Large intestine (tissue), 3 donors: ENCODE measurements around the gene TMC3. TPM values are rescaled to one million over a fixed set of nuclear protein-coding genes. Genes with fewer than 3 reads are reported as not detected.

Experiments
- DNase-seq, 2 donors: peaks; one replicate each; pipeline versions ENCODE4 v3.0.0 to v3.0.0-alpha.2; 2013
- H3K27ac ChIP-seq: one replicate; pipeline ENCODE4 v1.5.1; 2013; ENCODE audit warnings: low read length
- H3K27me3 ChIP-seq: 2 replicates; pipeline ENCODE4 v1.6.1; 2013; ENCODE audit warnings: low read length; ENCODE audit not compliant: control insufficient read depth, insufficient read depth
- H3K36me3 ChIP-seq: 2 replicates; pipeline ENCODE4 v1.6.1; 2013; ENCODE audit warnings: low read length; ENCODE audit not compliant: control insufficient read depth, insufficient read depth
- H3K4me1 ChIP-seq: one replicate; pipeline ENCODE4 v1.6.1; 2013; ENCODE audit warnings: low read length; ENCODE audit not compliant: control insufficient read depth, insufficient read depth
- H3K4me3 ChIP-seq: one replicate; pipeline ENCODE4 v1.5.1; 2013; ENCODE audit warnings: low read length
- H3K9me3 ChIP-seq: one replicate; pipeline ENCODE4 v1.6.1; 2013; ENCODE audit warnings: mild to moderate bottlenecking, low read depth, low read length, moderate library complexity; ENCODE audit not compliant: control insufficient read depth
- WGBS: methylation state at CpG from one replicate; pipeline ENCODE4 v1.1.5; 2013; ENCODE audit warnings: low lambda C conversion rate; ENCODE audit not compliant: insufficient coverage; 5-methylcytosine and 5-hydroxymethylcytosine counted together
- polyA plus RNA-seq: library from polyadenylated mRNA; unstranded; fragments of 120-200 nt; gene quantifications from one replicate; pipeline ENCODE4 v1.2.1, GENCODE V29; 2013

Gene TMC3
- polyA plus RNA-seq, 1 donor: 6.2 TPM

GRCh38 chr15:81311752-81312464 lies 62.1 kb downstream of the TMC3 start:
- H3K9me3 ChIP-seq: no peaks in the 10 kb centered on the region
- peaks cover 75% of the 10 kb centered on the region for H3K36me3 ChIP-seq
- no peak for DNase-seq
- WGBS: 92% methylated on average over 2 of the region's 10 CpGs
- no peaks in the 10 kb centered on the region for H3K27me3 ChIP-seq
- H3K4me1 ChIP-seq: no peaks in the 10 kb centered on the region
- H3K27ac ChIP-seq: no peak overlapping the region
- H3K4me3 ChIP-seq: no peak overlapping the region

GRCh38 chr15:81310480-81310879 lies 63.5 kb downstream of the TMC3 start:
- Histone ChIP-seq H3K4me3 (no peak overlapping the region), H3K27ac (no peak overlapping the region), H3K9me3 (no peaks in the 10 kb centered on the region), H3K27me3 (no peaks in the 10 kb centered on the region), H3K4me1 (no peaks in the 10 kb centered on the region), H3K36me3 (peaks cover 68% of the 10 kb centered on the region)
- WGBS: no CpG with 5 or more reads among the region's 5 CpGs
- DNase-seq: no peak

DNA sequence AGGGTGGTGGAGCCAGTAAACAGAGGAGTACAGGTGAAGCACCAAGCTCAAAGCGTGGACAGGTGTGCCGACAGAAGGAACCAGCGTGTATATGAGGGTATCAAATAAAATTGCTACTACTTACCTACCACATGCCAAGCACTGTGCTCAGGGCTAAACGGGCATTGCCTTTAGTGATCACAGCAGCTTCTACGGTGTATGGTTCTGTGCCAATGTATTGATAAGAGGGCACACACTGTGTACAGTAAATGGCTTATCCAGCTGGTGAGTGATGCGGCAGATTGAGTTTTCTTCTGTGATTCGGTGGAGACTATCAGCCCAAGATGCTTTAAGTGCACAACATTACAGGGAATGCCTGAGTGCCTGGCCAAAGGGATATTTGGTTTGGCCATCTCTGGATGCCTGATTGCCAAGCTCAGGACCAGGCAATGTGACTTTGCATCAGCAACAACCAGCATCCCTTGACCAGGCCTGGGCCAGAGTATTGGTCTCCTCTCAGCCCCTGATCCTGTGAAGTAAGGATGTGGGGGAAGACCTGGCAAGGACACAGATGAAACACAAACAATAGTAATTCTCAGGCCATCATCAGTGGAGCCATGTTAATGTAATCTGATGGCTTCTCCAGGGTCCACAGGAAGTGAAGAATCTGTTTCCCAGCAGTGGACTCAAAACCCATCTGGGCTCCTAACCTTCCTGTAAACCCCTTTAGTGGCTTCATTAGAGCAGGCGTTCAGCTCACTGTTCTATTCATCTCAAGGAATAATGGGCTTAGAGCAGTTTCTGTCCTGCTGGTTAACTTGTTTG lies 64.2 kb downstream of the TMC3 start:
- no CpG with 5 or more reads among the region's 8 CpGs for WGBS
- Histone ChIP-seq H3K4me3 (no peak overlapping the region), H3K27ac (no peak overlapping the region), H3K27me3 (no peaks in the 10 kb centered on the region), H3K4me1 (no peaks in the 10 kb centered on the region), H3K36me3 (peaks cover 62% of the 10 kb centered on the region), H3K9me3 (no peaks in the 10 kb centered on the region)
- DNase-seq: no peak

DNA sequence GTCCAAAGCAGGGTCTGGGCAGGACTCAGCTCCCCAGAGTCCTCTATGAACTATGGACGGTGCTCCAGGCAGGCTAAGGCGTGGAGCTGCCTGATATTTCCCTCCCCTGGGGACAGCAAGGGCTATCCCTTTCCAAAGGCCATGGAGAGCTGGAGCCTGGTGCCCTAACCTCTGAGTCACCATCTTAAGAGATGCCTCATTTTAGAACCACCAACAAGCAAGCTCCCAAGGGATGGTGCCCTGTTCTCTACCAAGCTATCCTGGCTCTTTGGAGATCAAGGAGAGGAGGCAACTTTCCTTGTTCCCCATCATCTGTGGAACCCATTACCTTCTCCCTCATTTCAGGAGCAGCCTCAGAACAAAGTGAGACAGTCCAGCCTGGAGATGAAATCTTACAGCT lies 65.8 kb downstream of the TMC3 start:
- H3K9me3 ChIP-seq: no peaks in the 10 kb centered on the region
- no CpG with 5 or more reads among the region's 2 CpGs for WGBS
- no peaks in the 10 kb centered on the region for H3K4me1 ChIP-seq
- DNase-seq: no peak
- H3K36me3 ChIP-seq: peaks cover 53% of the 10 kb centered on the region
- H3K4me3 ChIP-seq: no peak overlapping the region
- H3K27ac ChIP-seq: no peak overlapping the region
- H3K27me3 ChIP-seq: no peaks in the 10 kb centered on the region

DNA sequence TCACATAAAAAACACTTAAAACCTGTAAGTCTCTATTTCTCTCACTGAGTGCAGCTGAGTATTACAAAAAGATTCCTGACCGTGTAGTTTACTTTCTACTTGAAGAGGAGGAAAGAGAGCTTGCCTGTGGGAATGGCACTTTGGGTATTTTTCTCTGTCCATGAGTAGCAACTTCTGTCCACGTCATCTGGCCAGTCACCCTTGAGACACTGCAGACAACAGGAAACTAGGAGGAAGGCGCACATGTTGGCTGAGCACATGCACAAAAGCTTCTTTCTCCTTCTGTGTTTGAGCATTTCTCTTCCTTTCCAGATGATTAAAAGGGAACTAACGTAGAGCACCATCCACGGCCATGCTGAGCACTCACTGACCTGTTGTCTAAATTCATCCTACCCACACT lies 69.8 kb downstream of the TMC3 start:
- H3K4me3 ChIP-seq: no peak overlapping the region
- H3K36me3 ChIP-seq: peaks cover 18% of the 10 kb centered on the region
- DNase-seq: no peak
- 80% methylated on average over 1 of the region's 5 CpGs for WGBS
- H3K27me3 ChIP-seq: no peaks in the 10 kb centered on the region
- no peak overlapping the region for H3K27ac ChIP-seq
- no peaks in the 10 kb centered on the region for H3K4me1 ChIP-seq
- no peaks in the 10 kb centered on the region for H3K9me3 ChIP-seq

GRCh38 chr15:81303244-81304225 lies 70.5 kb downstream of the TMC3 start:
- no peak overlapping the region for H3K4me3 ChIP-seq
- H3K36me3 ChIP-seq: peaks cover 14% of the 10 kb centered on the region
- H3K27ac ChIP-seq: no peak overlapping the region
- no peaks in the 10 kb centered on the region for H3K9me3 ChIP-seq
- WGBS: 83% methylated on average over 1 of the region's 9 CpGs
- H3K27me3 ChIP-seq: no peaks in the 10 kb centered on the region
- no peaks in the 10 kb centered on the region for H3K4me1 ChIP-seq
- DNase-seq: no peak

GRCh38 chr15:81302701-81303109 lies 71.3 kb downstream of the TMC3 start:
- no peak for DNase-seq
- no peaks in the 10 kb centered on the region for H3K27me3 ChIP-seq
- H3K9me3 ChIP-seq: no peaks in the 10 kb centered on the region
- no peak overlapping the region for H3K4me3 ChIP-seq
- no peaks in the 10 kb centered on the region for H3K4me1 ChIP-seq
- no CpG with 5 or more reads among the region's 6 CpGs for WGBS
- peaks cover 11% of the 10 kb centered on the region for H3K36me3 ChIP-seq
- H3K27ac ChIP-seq: no peak overlapping the region

DNA sequence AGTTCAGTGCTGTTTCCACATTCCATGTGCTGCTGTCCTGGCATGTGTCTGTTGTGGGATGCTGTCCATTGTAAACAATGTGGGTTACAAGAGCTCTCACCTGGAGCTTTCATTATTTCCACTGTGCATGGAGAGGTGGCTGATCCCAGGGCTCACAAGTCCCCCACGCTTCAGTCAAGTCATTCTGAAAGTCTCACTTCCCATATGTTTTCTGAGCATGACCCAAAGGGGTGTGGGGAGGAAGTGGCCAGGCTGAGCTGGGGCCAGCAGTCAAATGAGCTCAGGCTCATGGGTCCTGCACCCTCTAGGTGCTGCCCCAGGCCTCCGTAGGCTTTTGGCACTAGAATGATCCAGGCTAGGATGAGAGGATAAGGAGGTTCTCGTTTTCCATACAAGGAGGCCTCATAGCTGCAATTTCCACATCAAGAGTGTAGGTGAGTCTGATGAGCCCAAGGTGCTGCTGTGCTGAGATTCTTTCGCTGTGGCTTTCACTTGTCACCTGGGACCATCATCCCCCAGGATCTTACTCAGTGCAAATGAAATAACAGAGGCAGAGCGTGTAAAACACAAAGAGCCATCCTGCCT lies 72.1 kb downstream of the TMC3 start:
- no peaks in the 10 kb centered on the region for H3K27me3 ChIP-seq
- WGBS: no CpG with 5 or more reads among the region's 5 CpGs
- H3K4me3 ChIP-seq: no peak overlapping the region
- DNase-seq: no peak
- peaks cover 6% of the 10 kb centered on the region for H3K36me3 ChIP-seq
- H3K4me1 ChIP-seq: no peaks in the 10 kb centered on the region
- H3K27ac ChIP-seq: peak overlapping the region; percentile 35
- H3K9me3 ChIP-seq: no peaks in the 10 kb centered on the region

DNA sequence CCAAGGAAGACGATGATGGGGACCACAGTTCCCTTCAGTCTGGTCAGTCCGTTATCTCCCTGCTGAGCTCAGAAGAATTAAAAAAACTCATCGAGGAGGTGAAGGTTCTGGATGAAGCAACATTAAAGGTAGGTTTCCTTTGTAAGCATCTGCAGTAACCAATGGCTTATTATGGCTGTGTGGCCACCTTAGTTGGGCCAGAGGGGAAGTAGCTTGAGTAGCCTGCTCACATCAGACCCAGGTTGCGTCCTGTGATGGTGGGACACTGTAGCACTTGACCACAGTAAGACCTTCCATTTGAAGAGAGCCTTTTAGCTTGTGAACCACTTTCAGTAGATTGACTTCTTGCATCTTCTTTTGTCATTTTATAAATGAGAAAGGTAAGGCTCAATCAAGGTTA lies 72.6 kb downstream of the TMC3 start:
- Histone ChIP-seq H3K27ac (no peak overlapping the region), H3K4me3 (no peak overlapping the region), H3K36me3 (peaks cover 4% of the 10 kb centered on the region), H3K27me3 (no peaks in the 10 kb centered on the region), H3K4me1 (no peaks in the 10 kb centered on the region), H3K9me3 (no peaks in the 10 kb centered on the region)
- no peak for DNase-seq
- 83% methylated on average over 1 of the region's 4 CpGs for WGBS
